Epithelial cell of proximal tubule (primary cell): ENCODE results near the gene SEC14L2. TPM values are rescaled to one million over a fixed set of nuclear protein-coding genes. Genes with fewer than 3 reads are reported as not detected.

ENCODE experiments used
- DNase-seq: peaks from one replicate; pipeline ENCODE4 v3.0.0-alpha.2; 2011; ENCODE audit warnings: low read depth
- H3K4me3 ChIP-seq: 2 replicates; pipeline ENCODE4 v1.5.1; 2011; ENCODE audit warnings: low read depth, mild to moderate bottlenecking, low read length
- CTCF ChIP-seq: conservative IDR thresholded peaks from 2 replicates; pipeline ENCODE4 v1.5.1; 2012; ENCODE audit warnings: low read depth, mild to moderate bottlenecking, low read length
- total RNA-seq: library from RNA; depleted of rRNA; stranded (reverse); fragments of >200 nt; gene quantifications from 2 replicates; pipeline ENCODE4 v1.2.3, GENCODE V29; 2015

The SEC14L2 gene
- total RNA-seq, 1 donor from 2014 or later: 49.6 TPM

DNA sequence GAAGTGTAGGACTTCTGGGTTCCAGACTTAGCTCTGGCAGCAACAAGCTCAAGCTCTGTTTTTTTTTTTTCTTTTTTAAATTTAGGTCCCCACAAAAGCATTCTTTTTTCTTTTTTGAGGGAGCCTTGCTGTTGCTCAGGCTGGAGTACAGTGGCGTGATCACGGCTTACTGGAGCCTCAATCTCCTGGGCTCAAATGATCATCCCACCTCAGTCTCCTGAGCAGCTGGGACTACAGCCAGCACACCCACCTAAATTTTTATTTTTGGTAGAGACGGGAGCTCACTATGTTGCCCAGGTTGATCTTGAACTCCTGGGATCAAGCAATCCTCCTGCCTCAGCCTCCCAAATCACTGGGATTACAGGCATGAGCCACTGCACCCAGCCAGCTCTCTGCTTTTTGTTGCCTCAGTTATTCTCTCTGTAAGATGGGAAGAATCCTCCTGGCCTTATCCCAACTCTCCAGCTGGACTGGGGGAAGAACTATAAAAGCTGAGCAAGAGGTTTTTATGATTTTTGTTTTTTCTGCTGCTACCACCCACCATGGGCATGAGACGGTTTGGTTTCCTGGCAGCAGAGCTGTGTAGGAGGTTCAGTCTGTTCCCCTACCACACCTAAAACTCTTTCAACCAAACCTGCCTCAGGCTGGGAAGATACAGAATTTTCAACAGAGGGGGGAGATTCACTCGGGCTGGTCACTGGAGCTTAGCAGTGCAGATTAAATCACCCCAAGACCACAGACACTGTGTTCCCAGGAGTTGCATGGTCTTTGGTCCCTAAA lies 17.1 kb downstream of the SEC14L2 start:
- DNase-seq: no peak

DNA sequence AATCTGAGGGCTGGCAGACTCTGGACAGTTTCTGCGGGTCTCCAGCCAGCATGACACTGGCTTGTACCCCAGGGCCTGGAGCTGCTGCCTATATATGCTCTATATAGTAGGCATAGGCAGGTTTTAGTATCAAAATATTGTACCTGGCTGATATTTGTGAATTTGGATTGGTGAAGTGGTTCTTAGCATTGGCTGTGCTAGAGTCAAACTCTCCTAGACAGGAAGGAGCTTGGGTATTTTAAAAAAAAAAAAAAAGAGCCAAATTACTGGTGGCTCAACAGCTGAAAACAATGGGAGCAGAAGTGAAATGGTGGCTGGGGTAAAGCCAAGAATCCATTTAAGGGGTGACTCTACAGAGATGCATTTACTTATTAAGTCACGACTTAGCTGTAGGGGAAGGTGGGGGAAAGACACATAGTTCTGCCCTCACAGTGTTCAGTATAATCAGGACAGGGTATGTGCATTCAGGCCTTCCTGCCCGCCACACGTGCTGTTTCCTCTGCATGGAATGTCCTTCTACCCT lies 17.8 kb downstream of the SEC14L2 start:
- TF ChIP-seq CTCF: no peak
- DNase-seq: no peak
- H3K4me3 ChIP-seq: no peak overlapping the region

More for the DNA sequence above, 17.1 kb downstream of the SEC14L2 start:
- no peak for TF ChIP-seq CTCF
- H3K4me3 ChIP-seq: no peak overlapping the region

- TF ChIP-seq CTCF: no peak
- DNase-seq: no peak
- H3K4me3 ChIP-seq: no peak overlapping the region
Measured at GRCh38 chr22:30416403-30416802, 19.6 kb downstream of the SEC14L2 start.

- no peak for TF ChIP-seq CTCF
- DNase-seq: no peak
Measured at GRCh38 chr22:30416837-30417236, 20.0 kb downstream of the SEC14L2 start.

GRCh38 chr22:30420347-30421125 lies 23.7 kb downstream of the SEC14L2 start:
- H3K4me3 ChIP-seq: no peak overlapping the region
- TF ChIP-seq CTCF: no peak
- peak; percentile 54 for DNase-seq

More at GRCh38 chr22:30416837-30417236, 20.0 kb downstream of the SEC14L2 start:
- H3K4me3 ChIP-seq: no peak overlapping the region

- TF ChIP-seq CTCF: no peak
- no peak for DNase-seq
- H3K4me3 ChIP-seq: peak overlapping the region; percentile 68
Measured at GRCh38 chr22:30421695-30422480, 25.1 kb downstream of the SEC14L2 start.
